ENCODE results near the gene NAALADL2.

DNA sequence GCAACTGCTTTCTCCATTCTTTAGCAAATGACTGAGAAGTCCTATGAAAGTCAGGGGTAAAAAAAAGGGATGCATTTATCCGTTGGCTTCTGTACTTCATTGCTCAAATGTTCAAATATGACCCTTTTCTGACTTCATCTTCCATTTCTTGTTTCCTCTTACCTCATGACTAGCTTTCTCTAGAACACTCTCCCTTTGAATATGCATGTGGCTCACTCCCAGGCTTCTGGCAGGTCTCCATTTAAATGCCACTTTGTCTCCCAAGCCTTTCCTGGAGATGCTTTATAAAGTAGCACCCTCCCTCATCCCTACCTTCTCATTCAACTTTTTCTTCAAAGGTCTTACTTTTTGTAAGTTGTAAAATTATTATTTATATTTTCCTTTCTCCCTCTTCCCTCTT lies 781.8 kb downstream of the NAALADL2 start:
- TF ChIP-seq EZH2 (IDR thresholded peaks at IDR 0.05; ENCODE audit: borderline replicate concordance, insufficient read depth, low read length, poor library complexity, severe bottlenecking) (no peak), TAF1 (IDR thresholded peaks at IDR 0.05; ENCODE audit: low read depth) (no peak)
- TF ChIP-seq, protein P1, sequence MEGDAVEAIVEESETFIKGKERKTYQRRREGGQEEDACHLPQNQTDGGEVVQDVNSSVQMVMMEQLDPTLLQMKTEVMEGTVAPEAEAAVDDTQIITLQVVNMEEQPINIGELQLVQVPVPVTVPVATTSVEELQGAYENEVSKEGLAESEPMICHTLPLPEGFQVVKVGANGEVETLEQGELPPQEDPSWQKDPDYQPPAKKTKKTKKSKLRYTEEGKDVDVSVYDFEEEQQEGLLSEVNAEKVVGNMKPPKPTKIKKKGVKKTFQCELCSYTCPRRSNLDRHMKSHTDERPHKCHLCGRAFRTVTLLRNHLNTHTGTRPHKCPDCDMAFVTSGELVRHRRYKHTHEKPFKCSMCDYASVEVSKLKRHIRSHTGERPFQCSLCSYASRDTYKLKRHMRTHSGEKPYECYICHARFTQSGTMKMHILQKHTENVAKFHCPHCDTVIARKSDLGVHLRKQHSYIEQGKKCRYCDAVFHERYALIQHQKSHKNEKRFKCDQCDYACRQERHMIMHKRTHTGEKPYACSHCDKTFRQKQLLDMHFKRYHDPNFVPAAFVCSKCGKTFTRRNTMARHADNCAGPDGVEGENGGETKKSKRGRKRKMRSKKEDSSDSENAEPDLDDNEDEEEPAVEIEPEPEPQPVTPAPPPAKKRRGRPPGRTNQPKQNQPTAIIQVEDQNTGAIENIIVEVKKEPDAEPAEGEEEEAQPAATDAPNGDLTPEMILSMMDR (IDR thresholded peaks at IDR 0.05; ENCODE audit: poor library complexity, severe bottlenecking) = no peak
